Effector memory CD4-positive, alpha-beta T cell (primary cell): ENCODE results near the gene KCNC1.

Experiments used
- DNase-seq, 3 donors: peaks; one replicate each; pipeline ENCODE4 v3.0.0-alpha.2; 2020
- H3K27ac ChIP-seq: 2 replicates; pipeline ENCODE4 v1.7.0; 2013; ENCODE audit warnings: mild to moderate bottlenecking, low read length, moderate library complexity; ENCODE audit not compliant: insufficient read depth, poor library complexity, severe bottlenecking
- H3K27me3 ChIP-seq: replicated peaks from 2 replicates; pipeline ENCODE4 v1.7.0; 2013; ENCODE audit warnings: mild to moderate bottlenecking, low read length; ENCODE audit not compliant: insufficient read depth, control insufficient read depth, poor library complexity, severe bottlenecking
- H3K36me3 ChIP-seq: 2 replicates; pipeline ENCODE4 v1.7.0; 2013; ENCODE audit warnings: mild to moderate bottlenecking, low read length, moderate library complexity; ENCODE audit not compliant: control insufficient read depth, insufficient read depth
- H3K4me1 ChIP-seq: 2 replicates; pipeline ENCODE4 v1.7.0; 2013; ENCODE audit warnings: low read length, mild to moderate bottlenecking; ENCODE audit not compliant: control insufficient read depth, insufficient read depth, poor library complexity, severe bottlenecking
- H3K4me3 ChIP-seq: 2 replicates; pipeline ENCODE4 v1.7.0; 2013; ENCODE audit warnings: low read length, low read depth, mild to moderate bottlenecking; ENCODE audit not compliant: insufficient read depth, poor library complexity, severe bottlenecking
- H3K9me3 ChIP-seq: 2 replicates; pipeline ENCODE4 v1.7.0; 2013; ENCODE audit warnings: mild to moderate bottlenecking, low read length, moderate library complexity; ENCODE audit not compliant: control insufficient read depth

KCNC1 gene

DNA sequence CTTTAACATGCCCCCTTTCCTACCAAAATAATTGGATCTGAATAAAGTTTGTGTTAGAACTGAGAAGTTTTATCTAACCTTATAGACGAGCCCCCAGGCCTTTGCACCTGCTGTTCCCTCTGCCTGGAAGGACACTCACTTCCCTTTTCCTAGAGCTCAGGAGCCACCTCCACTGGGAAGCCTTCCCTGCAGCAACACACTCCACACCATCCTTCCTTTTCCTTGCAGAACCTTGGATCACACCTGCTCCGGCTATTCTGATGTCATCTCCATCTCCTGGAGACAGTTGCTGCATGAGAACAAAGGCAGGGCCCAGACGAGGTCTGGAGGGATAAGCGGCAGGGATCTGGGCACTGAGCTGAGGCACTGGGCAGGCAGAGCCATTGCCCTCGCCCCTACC, 37.8 kb upstream of the KCNC1 start:
- H3K4me1 ChIP-seq: no peaks in the 10 kb centered on the region
- H3K27me3 ChIP-seq: peaks cover 4% of the 10 kb centered on the region
- H3K36me3 ChIP-seq: no peaks in the 10 kb centered on the region
- no peak overlapping the region for H3K27ac ChIP-seq
- DNase-seq: no peak
- no peak overlapping the region for H3K4me3 ChIP-seq
- no peaks in the 10 kb centered on the region for H3K9me3 ChIP-seq

DNA sequence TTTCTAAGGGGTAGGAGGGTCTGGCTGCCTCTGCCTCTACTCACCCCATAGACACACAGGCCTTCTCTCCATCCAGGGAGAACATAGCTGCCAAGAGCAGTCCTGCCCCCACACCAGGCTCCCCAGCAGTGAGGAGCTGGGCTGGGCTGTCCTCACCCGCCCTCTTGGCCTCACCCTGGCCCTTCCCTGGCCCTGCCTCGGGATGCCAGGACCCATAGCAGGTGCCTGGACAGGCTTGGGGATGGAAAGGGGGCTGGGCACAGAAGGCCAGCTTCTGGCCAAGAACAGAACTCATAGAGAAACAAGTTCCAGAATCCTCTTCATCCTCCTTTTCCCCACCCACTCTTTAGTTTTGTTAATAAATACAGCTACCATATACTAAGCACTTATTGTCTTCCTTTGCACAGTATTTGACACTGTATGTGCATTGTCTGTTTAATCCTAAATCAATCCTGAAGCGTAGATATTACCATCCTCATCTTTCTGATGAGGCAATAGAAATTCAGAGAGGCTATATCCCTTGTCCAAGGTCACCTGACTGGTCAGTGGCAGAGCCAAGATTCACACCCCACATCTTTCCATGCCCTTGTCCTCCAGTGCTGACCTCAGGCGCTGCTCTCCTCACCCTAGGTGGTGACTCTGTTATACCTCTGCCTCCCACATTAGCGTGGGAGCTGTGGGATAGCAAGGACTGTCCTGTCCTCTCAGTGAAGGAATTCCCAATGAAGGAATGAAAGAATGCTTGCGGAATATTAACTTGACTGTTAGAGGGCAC, 37.2 kb upstream of the KCNC1 start:
- H3K27ac ChIP-seq: no peak overlapping the region
- H3K27me3 ChIP-seq: peaks cover 4% of the 10 kb centered on the region
- DNase-seq: no peak
- no peaks in the 10 kb centered on the region for H3K36me3 ChIP-seq
- no peaks in the 10 kb centered on the region for H3K9me3 ChIP-seq
- no peaks in the 10 kb centered on the region for H3K4me1 ChIP-seq
- no peak overlapping the region for H3K4me3 ChIP-seq

DNA sequence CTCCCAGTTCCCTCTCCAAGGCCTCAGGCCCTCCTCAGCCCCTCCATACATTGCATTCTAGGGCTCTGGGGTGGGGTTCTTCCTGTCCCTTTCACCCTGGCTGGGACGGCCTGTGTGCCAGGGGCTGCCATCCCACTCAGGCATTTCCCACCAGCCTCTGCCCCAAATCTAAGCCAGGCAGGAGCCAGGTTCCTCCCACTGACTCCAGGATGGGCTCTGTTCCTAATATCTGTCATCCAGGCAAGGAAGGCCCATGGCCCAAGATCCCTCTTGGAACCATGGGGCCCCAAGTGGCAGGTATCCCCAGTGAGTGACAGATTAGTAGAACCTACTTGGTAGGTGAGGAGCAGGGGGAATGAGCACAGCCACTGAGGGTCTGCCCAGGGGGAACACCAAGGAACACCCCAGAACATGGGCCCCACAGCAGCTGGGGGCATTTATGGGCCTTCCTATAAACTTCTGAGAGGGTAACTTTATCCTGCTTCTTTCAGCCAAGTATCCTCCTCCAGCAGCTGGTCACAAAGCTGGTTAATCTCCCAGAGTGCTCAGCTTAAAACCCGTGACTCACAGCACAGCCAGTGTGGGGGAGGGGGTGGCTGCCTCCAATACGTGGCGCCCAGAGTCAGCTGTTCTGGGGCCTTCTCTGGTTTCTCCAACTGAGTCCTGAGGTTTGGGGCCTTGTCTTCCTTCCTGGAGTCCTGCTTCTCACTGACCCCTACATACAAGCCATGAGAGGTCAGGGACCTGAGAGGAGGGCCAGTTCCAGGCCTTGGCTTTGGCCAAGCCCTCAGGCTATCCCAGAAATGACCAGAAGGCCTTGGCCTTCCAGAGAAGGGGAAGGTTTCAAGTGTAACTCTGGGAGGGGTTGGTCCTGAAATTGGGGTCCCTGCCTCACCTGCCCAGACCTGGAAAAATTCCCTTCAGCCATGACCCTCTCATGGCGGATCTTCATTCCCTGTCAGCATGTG, 35.1 kb upstream of the KCNC1 start:
- DNase-seq: no peak
- no peaks in the 10 kb centered on the region for H3K9me3 ChIP-seq

DNA sequence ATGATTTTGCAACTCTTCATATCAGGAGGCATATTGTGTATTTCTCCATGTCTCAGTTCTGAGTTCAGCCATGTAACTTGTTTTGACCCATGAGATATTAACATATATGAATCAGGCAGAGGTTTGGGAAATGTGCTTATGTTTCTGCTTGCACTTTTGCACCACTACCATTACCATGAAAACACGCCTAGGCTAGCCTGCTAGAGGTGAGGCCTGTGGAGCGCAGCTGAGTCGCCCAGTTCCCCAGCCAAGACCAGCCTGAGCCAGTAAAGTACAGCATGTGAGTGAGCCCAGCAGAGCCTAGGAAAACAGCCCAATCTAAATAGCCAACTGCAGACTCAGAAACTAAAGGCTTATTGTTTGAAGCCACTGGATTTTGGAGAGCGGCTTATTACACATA, 33.6 kb upstream of the KCNC1 start:
- no peak overlapping the region for H3K27ac ChIP-seq
- H3K4me3 ChIP-seq: no peak overlapping the region
- no peak for DNase-seq
- H3K36me3 ChIP-seq: no peaks in the 10 kb centered on the region
- no peaks in the 10 kb centered on the region for H3K4me1 ChIP-seq
- H3K27me3 ChIP-seq: no peaks in the 10 kb centered on the region
- no peaks in the 10 kb centered on the region for H3K9me3 ChIP-seq

More for the DNA sequence above, 35.1 kb upstream of the KCNC1 start:
- Histone ChIP-seq H3K4me3 (no peak overlapping the region), H3K27me3 (peaks cover 4% of the 10 kb centered on the region), H3K27ac (no peak overlapping the region), H3K4me1 (no peaks in the 10 kb centered on the region), H3K36me3 (no peaks in the 10 kb centered on the region)

DNA sequence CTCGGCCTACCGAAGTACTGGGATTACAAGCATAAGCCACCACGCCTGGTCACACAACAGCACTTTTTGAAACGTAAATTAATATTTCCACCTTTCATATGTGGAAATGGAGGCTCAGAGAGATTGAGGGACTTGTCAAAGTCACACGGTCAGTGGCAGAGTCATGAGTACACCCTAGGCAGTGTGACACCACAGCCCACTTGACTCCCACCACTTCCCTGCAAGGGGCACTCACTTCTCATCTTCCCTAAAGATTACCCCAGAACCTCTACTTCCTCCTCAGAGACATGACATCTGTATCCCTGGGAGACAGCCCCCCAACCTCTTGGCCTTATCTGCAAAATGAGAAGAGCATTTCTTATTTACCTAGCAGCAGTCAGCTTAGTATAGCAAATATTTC, 31.7 kb upstream of the KCNC1 start:
- H3K27ac ChIP-seq: no peak overlapping the region
- no peaks in the 10 kb centered on the region for H3K9me3 ChIP-seq
- no peaks in the 10 kb centered on the region for H3K36me3 ChIP-seq
- DNase-seq: no peak
- no peak overlapping the region for H3K4me3 ChIP-seq
- H3K4me1 ChIP-seq: no peaks in the 10 kb centered on the region
- no peaks in the 10 kb centered on the region for H3K27me3 ChIP-seq

DNA sequence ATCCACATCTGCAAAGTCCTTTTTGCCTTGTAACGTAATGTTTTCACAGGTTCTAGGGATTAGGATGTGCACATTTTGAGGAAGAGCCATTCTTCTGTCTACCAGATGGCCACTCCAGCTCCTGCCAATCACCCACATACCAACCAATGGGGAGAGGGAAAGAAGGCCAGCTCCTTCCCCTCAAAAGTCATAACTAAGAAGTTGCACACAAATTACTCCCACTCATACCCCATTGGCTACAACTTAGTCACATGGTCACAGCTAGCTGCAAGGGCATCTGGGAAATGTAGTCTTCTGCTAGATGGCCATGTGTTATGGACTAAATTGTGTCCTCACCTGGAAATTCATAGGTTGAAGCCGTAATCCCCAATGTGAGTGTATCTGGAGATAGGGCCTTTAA, 30.6 kb upstream of the KCNC1 start:
- H3K9me3 ChIP-seq: no peaks in the 10 kb centered on the region
- no peaks in the 10 kb centered on the region for H3K4me1 ChIP-seq
- DNase-seq: no peak
- H3K36me3 ChIP-seq: no peaks in the 10 kb centered on the region
- H3K27ac ChIP-seq: no peak overlapping the region
- H3K27me3 ChIP-seq: no peaks in the 10 kb centered on the region
- no peak overlapping the region for H3K4me3 ChIP-seq

DNA sequence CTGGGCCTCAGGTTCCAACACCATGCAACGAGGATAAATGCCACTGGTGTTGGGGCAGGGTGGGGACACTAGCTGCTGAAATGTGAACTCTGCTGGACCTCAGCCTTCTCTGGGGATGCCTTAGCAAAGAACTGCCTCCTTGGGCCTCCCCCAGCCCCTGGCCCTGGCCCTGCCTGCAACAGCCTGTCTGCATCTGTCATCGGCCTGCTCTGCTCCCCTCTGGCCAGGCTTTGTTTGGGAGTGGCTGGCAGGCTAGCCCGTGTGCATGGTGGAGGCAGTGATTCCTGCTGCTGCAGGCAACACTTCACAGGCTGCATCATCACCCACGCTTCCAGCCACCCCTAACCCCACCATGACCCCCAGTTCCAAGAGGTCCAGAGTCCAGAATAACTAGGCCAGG, 26.8 kb upstream of the KCNC1 start:
- H3K36me3 ChIP-seq: no peaks in the 10 kb centered on the region
- peaks cover 8% of the 10 kb centered on the region for H3K27me3 ChIP-seq
- no peak for DNase-seq
- H3K9me3 ChIP-seq: no peaks in the 10 kb centered on the region
- H3K4me1 ChIP-seq: no peaks in the 10 kb centered on the region
- no peak overlapping the region for H3K27ac ChIP-seq
- no peak overlapping the region for H3K4me3 ChIP-seq

DNA sequence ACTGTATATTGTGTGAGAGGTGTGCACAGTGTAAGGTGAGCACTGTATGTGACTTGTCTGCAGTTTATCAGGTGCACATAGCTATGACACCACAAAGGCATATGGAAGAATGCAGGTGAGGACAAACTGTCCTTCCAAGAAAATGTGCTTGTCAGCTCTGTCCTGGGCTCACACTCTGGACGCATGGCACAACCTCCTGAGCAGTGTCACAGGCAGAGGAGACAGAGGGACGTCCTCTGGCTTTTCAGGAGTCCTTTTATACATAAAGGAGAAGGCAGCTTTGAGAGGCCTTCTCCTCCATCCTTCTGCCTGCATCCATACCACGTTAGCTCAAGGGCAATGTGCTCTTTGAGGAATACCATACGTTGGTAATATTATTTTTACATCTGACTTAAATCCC, 22.7 kb upstream of the KCNC1 start:
- H3K36me3 ChIP-seq: no peaks in the 10 kb centered on the region
- H3K9me3 ChIP-seq: no peaks in the 10 kb centered on the region
- H3K27me3 ChIP-seq: peaks cover 14% of the 10 kb centered on the region

DNA sequence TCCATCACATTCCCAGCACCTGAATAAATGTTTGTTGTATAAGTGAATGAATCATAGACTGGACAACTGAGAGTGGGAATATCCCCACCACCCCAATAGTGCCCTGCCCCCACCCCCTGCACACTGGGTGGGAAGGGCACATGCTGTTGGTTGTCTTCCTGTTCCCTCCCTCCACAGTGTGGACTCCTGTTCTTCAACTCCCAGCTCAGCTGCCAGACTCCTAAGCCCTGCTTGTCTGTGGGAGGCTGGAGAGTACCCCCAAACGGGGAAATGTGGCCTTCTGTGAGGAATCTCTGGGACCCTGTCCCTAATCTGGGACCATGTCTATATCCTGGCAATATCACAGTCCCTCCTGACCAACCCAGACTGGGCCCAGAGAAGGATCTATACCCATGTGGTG, 20.7 kb upstream of the KCNC1 start:
- Histone ChIP-seq H3K4me1 (no peaks in the 10 kb centered on the region), H3K9me3 (no peaks in the 10 kb centered on the region), H3K27me3 (peaks cover 14% of the 10 kb centered on the region), H3K27ac (no peak overlapping the region), H3K36me3 (no peaks in the 10 kb centered on the region), H3K4me3 (no peak overlapping the region)
- DNase-seq: no peak

More for the DNA sequence above, 22.7 kb upstream of the KCNC1 start:
- H3K4me1 ChIP-seq: no peaks in the 10 kb centered on the region
- no peak for DNase-seq
- H3K4me3 ChIP-seq: no peak overlapping the region
- H3K27ac ChIP-seq: no peak overlapping the region

DNA sequence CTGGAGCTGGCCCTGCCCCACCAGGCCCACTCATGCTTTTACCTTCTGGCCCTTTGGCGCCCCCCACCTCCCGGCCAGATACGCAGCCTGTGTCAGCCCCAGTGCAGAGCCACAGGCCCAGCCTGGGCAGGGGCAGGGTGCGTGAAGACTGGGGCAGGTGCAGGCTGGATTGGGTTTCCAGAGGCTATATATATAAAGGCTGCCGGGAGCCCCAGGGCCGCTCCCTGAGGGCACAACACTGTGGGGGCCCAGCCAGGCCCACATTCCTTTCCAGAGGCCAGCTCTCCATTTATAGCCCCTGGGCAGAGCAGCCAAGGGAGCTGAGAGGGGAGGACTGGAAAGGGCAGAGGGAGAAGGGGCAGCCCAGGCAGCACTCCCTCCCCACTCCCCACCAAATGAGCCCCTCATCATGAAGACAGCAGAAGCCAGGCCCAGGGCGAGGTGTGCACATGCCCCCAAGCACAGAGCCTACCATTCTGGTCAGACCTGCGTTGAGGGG, 20.2 kb upstream of the KCNC1 start:
- no peak for DNase-seq
- H3K4me1 ChIP-seq: no peaks in the 10 kb centered on the region
- no peaks in the 10 kb centered on the region for H3K9me3 ChIP-seq
- no peak overlapping the region for H3K27ac ChIP-seq
- H3K4me3 ChIP-seq: no peak overlapping the region
- peaks cover 14% of the 10 kb centered on the region for H3K27me3 ChIP-seq
- H3K36me3 ChIP-seq: no peaks in the 10 kb centered on the region
